Left renal pelvis (tissue), 4 donors: Measurements from ENCODE around the gene FCAMR. TPM values are rescaled to one million over a fixed set of nuclear protein-coding genes. Genes with fewer than 3 reads are reported as not detected.
A peak's percentile ranks its signal among the peaks of the same experiment; 100 is the strongest.

ENCODE experiments used
- DNase-seq, 4 donors: peaks; one replicate each; pipeline ENCODE4 v3.0.0-alpha.2; 2013; ENCODE audit warnings: low read depth in 4 of 4, low spot score in 3 of 4
- polyA plus RNA-seq, 4 donors: library from polyadenylated mRNA; unstranded; fragments of 120-200 nt; gene quantifications; one replicate each; pipeline ENCODE4 v1.2.1, GENCODE V29; 2013; ENCODE audit not compliant: insufficient read length in 4 of 4

FCAMR gene
- polyA plus RNA-seq, 4 donors: 0.15 to 14.9 (median 7.8) TPM

DNA sequence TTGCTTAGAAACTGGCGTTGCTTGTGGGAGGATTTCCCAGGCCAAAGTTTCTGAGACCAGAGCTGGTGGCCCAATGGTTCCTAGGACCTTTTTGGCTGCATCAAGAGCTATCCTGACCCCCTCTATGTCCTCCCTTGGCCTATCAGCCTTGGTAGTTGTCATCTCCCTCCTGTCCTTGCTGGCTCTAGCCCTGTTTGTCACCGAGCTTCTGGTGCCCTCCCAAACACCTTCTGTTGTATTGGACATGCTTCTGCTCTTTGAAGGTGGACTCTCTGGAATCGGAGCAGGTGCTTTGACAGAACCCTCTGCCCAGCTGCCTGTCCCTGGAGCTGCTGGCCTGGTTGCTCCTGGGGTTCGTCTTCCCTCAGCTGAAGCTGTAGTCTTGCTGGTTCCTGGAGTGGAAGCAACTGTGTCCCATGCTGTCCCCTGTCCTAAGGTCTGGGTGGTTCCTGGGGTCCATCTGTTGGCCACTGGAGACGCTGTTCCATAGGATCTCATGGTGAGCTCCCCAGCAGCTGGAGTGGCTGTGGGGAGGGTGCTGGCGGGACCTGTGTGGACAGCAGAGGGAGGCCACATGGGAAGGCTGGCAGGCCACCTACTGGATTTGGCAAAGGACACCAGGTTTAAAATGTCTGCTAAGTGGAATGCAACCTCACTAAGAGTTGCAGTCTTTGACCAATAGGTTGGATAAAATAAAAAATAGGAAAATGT lies 9.4 kb downstream of the FCAMR start:
- DNase-seq: no peak

DNA sequence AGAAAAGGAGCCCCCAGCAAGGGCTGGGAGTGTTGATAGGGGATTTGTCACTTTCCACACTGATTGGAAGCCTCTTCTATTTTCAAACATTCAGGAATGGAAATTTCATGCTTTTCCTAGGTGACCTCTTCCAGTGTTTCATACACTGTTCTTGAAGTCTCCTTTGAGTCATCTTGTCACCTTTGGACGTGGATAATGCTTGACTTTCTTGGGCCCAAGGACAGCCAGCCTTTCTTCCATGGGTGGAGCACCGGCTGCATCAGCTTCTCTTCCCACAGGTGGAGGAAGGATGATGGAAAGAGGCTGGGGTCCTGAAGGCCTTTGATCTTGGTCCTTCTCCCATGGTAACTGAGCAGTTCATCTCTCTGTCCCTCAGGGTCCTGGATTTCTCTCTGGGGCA lies 12.1 kb downstream of the FCAMR start:
- DNase-seq: no peak

- DNase-seq: no peak
These were observed 12.6 kb downstream of the FCAMR start for GRCh38 chr1:206957639-206958038.

DNA sequence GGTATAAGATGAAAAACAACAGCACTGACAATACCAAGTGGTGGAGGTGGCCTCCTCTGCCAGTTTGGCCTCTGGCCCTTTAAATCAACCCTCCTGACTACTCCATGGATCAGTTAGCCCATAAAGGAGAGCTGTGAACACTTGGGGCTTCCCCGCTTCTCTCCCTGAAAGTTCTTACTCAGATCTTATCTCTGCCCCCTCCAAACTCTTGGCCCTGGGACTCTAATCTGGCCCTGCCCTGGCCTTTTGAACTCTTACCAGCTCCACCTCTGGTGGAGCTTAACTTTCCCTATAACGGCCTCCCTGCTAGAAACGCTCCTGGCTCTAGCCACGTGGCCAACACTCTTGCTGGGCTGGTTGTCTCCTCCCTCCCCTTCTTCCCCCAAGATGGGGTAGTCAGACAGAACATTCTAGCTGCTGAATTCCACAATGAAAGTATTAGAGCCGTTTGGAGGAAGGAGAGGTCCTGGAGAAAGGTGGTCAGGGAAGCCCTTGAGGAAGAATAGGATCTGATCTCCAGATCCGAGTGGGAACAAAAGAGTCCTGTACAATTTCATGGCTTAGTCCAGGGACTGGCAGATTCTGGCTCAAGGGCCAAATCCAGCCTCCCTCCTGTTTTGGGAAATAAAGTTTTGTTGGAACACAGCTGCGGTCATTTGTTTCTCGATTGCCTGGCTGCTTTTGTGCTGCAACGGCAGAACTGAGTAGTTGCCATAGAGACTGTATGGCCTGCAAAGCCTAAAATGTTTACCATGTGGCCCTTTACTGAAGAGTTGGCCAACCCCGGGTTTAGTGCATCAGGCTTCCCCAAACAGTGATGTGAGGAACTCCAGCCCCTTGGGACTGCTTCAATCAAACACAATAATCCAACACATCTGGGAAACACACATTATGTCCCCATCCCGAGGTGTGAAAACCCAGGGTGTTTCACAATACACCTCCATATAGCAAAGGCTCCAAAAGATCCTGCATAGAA lies 14.5 kb downstream of the FCAMR start:
- DNase-seq: no peak

DNA sequence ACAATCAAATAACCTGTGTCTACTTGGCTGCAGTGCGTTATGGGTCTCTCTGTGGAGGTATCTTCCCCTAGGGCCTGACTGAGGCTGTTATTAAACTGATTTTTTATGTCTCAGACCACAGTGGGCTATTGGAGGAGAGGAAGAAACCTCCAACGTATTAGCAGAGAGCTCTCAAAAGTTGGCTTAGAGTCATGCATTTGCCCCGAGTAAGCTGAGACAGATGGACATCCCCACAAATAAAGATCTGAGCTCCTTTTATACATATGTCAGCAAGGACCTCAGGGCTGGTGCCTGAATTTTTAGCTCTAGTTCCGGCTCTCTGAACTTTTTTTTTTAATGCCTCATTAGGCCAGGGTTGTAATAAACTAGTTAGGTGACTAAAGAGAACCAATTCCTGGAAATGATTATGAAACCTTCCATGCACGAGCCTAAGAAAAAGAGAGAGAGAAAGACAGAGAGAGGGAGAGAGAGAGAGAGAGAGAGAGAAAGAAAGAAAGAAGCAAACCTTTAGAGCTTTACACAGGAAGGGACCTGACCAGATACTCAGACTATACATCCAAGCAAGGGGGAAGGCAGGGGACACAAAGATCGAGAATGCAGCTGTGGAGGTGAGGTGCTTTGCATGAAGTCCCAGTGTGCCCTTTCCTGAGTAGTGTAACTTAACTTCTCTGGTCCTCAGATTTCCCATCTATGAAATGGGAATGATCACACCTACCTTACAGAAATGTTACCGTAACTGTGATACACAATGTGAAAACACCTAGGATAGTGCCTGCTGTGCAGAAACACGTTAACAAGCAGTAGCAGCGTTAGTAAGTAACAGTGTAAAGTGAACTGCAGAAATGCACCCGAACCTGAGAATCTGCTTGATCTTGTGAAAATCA lies 15.6 kb downstream of the FCAMR start:
- DNase-seq: no peak

- no peak for DNase-seq
These were observed 16.6 kb downstream of the FCAMR start for GRCh38 chr1:206953626-206954025.

- DNase-seq: no peak
These were observed 17.1 kb downstream of the FCAMR start for GRCh38 chr1:206953126-206953525.

GRCh38 chr1:206952171-206952570 lies 18.1 kb downstream of the FCAMR start:
- DNase-seq: no peak

DNA sequence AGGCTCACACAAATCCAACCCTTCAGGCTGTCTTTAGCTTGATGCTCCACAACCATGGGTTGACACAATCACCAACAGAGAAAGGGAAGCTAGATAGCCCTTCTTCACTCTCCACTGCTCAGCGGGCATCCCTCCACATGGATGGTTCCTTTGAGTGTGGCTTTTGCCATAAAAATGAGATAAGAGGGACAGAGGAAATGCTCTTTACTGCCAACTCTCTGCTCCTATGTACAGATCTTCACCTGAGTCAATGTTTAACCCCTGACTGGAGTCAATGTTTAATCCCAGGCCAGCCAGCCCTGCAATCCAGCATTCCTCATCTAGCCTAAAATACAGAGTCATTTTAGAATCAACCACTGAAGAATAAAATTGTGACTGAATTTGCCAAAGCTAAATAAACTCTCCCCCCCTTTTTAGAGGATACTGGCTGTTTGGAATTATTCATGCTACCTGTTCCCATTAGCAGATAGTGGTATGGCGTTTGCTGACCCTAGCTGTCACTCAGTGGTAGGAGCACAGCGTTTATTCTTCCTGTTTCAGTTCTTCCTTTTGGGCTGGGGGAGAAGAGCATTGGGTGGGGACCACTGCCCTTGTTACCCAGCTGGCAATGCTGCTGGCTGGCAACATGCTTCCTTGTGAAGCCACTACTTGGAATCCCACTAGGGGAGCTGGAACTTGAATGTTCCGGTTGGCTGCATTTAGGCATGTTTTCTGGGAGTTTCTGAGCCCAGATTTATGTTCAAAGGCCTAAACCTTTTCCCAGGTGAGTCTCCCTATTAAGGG lies 18.8 kb downstream of the FCAMR start:
- peak in 2 of 4 donors; percentile 50 to 58 for DNase-seq

- no peak for DNase-seq
These were observed 20.6 kb downstream of the FCAMR start for GRCh38 chr1:206949641-206950040.

DNA sequence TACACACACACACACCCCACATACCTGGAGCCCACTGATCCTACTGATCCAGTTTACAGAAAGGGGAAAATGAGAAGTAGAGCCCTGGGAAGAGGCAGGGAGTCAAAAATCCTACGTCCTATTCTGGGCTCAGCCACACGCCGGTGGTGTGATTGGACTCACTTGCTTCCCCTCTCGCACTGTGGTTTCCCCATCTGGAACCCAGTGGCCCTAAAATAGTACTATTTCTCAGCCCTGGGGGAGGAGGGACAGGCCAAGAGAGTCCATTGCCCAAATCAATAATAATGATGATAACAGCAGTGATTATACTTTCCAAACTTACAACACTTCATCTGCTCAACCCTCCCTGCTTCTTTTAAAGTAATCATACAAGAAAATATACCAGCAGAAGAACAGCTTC lies 21.1 kb downstream of the FCAMR start:
- DNase-seq: no peak

- DNase-seq: no peak
These were observed 23.0 kb downstream of the FCAMR start for GRCh38 chr1:206947255-206947654.

- DNase-seq: no peak
These were observed 24.0 kb downstream of the FCAMR start, which contains the start of gene PIGR for GRCh38 chr1:206946261-206946660. TSS of gene PIGR (minus strand) at chr1:206946466. CDS start at chr1:206940531, 5,935 bp downstream.

DNA sequence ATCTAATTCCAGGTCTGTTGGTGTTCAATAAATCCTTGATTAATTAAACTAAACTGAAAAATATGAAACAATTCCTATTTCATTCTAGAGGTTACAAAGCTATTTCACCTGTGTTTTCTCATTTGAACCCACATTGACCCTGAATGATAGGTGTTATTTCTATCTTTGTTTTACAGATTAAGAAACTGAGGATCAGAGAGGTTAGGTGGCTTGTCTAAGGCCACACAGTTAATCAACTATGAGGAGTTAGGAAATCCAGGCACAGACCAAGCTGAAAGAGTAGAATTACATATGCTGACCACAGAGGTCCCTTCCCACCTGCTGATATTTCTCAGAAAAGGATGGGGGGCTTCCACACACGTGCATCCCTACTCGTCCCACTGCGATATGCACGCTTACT lies 24.5 kb downstream of the FCAMR start:
- DNase-seq: no peak

DNA sequence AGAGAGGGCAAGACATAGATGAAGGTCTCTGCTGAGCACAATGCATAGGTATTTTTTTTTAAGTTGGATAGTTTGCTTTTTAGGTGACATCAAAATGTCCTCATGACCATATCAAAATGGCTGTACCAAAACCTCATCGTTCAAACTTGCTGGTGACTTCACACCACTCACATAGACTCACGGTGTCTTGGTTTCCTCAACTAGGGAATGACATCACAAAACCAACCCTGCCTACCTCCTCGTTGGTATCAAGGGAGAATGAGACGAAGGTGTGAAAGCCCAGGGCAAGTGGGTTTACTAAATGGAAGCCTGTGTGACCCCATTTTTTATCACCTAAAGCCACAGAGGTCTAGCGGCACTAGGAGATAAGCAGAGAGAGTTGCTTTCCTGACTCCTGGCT lies 25.6 kb downstream of the FCAMR start:
- DNase-seq: no peak

- no peak for DNase-seq
These were observed 28.4 kb downstream of the FCAMR start for GRCh38 chr1:206941766-206942418.

- no peak for DNase-seq
These were observed 29.7 kb downstream of the FCAMR start for GRCh38 chr1:206940588-206940936.

- DNase-seq: no peak
These were observed 30.2 kb downstream of the FCAMR start for GRCh38 chr1:206939841-206940587.

- no peak for DNase-seq
These were observed 31.1 kb downstream of the FCAMR start for GRCh38 chr1:206939131-206939530.
